Measurements from ENCODE around the gene CDC14B.

DNA sequence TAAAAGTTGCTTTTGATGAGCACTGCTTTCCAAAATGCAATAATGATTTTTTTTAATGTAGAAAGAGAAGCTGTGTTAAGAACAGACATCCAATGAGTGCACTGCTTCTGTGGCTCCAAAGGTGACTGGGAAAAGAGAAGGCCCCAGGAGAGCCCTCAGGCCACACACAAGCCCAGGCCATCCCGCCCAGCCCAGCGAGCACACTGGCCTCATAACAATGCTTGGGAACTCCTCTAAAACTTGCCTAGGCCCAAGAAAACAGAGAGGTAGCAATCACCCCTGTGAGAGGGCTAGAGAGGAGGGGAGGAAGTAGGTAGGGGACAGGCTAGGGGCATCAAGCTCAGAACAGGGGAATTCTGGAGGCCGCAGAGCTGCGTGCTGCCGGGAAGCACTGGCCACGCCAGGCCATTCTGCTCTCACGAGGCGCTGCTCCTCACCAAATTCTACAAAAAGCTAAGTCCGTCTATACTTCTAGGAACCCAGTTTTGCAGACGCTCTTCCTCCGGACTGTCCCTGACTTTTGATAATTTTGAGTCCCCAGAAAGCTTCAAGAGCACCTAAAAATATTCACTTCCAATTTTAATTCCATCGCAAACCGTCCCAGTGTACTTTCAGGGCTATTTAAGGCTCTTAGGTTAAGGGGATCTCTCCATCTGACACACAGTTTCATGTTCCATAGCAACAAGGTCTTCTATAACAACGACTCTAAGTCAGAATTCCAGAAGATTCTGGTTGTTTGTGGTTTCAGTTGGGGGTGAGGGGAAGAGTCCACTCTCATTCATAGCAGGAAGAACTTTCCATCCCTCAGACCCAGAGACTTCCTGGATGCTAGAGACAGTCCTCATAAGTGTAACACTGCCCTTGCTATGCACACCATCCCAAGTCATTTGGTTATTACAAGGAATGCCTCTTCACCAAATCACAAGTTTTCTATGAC is 118.7 kb downstream of the CDC14B start:
- TF ChIP-seq GATA2 (IDR thresholded peaks at IDR 0.05; ENCODE audit: low read depth, low read length) (no peak), GATA3 (IDR thresholded peaks at IDR 0.05; ENCODE audit: low read depth, low read length) (no peak)
